ENCODE results near the gene EHMT2. TPM values are rescaled to one million over a fixed set of nuclear protein-coding genes. Genes with fewer than 3 reads are reported as not detected.

Gene EHMT2
- total RNA-seq, 6 experiments from 2014 or later: 43.4 to 47.4 (median 45.9) TPM

DNA sequence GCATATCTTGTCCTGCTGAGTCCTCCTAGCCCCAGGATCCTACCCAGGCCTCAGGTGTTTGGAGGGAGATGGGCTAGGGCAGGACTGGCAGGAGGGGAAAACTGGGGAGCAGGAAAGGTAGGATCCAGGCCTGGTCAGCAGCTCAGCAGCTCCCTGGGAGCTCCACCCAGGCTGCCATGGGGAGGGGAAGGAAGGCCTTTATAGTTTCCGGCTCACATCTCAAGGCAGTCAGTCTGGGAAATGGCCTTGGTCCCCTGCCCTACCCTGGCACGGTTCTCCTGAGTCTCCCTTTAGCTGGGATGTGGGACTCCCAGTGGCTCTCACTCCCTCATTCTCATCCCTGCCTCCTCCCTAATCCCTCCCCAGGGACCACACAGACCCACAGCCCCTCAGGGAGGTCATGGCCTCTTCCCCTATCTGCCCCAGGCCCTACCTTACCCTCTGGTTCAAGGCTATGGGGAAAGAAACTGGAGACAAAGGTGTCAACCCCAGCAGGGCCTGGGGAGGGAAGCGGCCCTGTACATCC is 20.3 kb downstream of the EHMT2 start:
- peaks cover 10% of the 10 kb centered on the region for H3K4me1 Mint-ChIP-seq (ENCODE audit: low read depth)
- H3K27ac Mint-ChIP-seq: no peak overlapping the region
- H3K27me3 Mint-ChIP-seq (ENCODE audit: insufficient read depth): peaks cover 4% of the 10 kb centered on the region
- H3K36me3 Mint-ChIP-seq (ENCODE audit: low read depth): peaks cover 20% of the 10 kb centered on the region
- no peaks in the 10 kb centered on the region for H3K9me3 Mint-ChIP-seq
- H3K4me3 Mint-ChIP-seq: no peak overlapping the region
- no peak for DNase-seq
- TF ChIP-seq, protein P1, sequence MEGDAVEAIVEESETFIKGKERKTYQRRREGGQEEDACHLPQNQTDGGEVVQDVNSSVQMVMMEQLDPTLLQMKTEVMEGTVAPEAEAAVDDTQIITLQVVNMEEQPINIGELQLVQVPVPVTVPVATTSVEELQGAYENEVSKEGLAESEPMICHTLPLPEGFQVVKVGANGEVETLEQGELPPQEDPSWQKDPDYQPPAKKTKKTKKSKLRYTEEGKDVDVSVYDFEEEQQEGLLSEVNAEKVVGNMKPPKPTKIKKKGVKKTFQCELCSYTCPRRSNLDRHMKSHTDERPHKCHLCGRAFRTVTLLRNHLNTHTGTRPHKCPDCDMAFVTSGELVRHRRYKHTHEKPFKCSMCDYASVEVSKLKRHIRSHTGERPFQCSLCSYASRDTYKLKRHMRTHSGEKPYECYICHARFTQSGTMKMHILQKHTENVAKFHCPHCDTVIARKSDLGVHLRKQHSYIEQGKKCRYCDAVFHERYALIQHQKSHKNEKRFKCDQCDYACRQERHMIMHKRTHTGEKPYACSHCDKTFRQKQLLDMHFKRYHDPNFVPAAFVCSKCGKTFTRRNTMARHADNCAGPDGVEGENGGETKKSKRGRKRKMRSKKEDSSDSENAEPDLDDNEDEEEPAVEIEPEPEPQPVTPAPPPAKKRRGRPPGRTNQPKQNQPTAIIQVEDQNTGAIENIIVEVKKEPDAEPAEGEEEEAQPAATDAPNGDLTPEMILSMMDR (IDR thresholded peaks at IDR 0.05): no peak

DNA sequence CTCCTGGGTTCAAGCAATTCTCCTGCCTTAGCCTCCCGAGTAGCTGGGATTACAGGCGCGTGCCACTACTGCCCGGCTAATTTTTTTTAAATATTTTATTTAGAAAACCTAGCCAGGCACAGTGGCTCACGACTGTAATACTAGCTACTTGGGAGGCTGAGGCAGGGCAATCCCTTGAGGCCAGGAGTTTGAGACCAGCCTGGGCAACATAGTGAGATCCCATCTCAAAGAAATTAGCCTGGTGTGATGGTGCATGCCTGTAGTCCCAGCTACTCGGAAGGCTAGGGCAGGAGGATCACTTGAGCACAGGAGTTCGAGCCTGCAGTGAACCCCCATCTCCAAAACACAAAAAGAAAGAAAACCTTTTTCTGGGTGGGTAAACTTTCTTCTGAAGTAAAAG is 21.1 kb downstream of the EHMT2 start:
- peaks cover 9% of the 10 kb centered on the region for H3K4me1 Mint-ChIP-seq (ENCODE audit: low read depth)
- H3K27ac Mint-ChIP-seq: no peak overlapping the region
- DNase-seq: no peak
- no peak overlapping the region for H3K4me3 Mint-ChIP-seq
- peaks cover 14% of the 10 kb centered on the region for H3K36me3 Mint-ChIP-seq (ENCODE audit: low read depth)
- TF ChIP-seq, protein P1 (IDR thresholded peaks at IDR 0.05): no peak
- peaks cover 4% of the 10 kb centered on the region for H3K27me3 Mint-ChIP-seq (ENCODE audit: insufficient read depth)
- H3K9me3 Mint-ChIP-seq: no peaks in the 10 kb centered on the region

DNA sequence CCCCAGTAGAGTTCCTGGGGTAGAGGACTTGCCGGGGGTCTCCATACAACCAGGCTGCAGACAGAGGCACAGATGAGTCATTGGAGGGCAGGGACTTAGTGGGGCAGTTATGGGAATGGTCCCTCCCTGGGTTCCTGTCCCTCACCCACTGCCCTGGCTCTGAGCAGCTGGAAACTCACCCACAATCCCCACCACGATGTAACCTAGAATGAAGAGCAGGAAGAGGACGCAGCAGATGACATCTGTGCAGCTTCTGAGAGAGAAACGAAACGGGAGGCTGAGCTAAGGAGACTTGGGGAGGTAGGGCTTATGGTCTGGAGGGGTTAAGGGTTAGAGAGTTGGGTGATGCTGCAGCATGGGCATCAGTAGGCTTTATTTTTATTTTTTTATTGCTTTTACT is 21.6 kb downstream of the EHMT2 start:
- no peaks in the 10 kb centered on the region for H3K9me3 Mint-ChIP-seq
- no peak for DNase-seq
- H3K36me3 Mint-ChIP-seq (ENCODE audit: low read depth): peaks cover 9% of the 10 kb centered on the region
- peaks cover 4% of the 10 kb centered on the region for H3K27me3 Mint-ChIP-seq (ENCODE audit: insufficient read depth)
- TF ChIP-seq, protein P1 (IDR thresholded peaks at IDR 0.05): no peak
- no peak overlapping the region for H3K4me3 Mint-ChIP-seq
- H3K27ac Mint-ChIP-seq: no peak overlapping the region
- H3K4me1 Mint-ChIP-seq (ENCODE audit: low read depth): peaks cover 13% of the 10 kb centered on the region

DNA sequence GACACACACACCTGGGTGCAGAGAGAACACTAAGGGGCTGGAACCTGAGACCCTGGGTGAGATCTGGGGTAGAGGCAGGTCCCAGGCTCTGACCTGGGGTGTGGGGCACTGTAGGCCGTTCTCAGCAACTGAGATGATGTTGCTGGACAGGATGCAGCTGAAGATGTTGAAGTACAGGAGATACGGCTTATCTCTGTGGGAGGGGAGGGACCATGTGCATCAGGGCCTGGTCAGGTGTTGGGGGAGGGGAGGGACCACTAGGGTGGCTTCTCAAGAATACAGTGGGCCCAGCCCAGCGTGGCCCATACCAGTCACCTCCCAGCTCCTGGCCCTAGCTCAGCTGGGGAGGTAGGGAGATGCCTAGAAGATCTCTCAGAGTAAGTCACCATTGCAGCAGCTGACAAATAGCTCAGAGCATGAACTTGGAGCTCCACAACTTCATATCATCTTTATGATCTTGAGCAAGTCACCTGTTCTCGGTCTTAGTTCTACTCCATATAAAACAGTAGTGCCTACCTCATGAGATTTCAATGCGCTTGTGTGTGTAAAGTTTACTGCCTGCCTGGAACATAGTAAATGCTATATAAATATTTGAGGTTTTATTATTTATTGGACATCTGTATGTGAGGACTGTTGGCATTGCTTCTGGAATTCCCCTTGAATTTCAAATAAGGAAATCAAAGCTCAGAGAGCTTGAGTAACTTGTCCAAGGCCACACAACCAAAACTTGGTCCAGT is 22.5 kb downstream of the EHMT2 start:
- Mint-ChIP-seq H3K36me3 (ENCODE audit: low read depth) (peaks cover 7% of the 10 kb centered on the region; the same call in 1 of the 2 replicates), H3K4me1 (ENCODE audit: low read depth) (peaks cover 16% of the 10 kb centered on the region), H3K9me3 (no peaks in the 10 kb centered on the region), H3K27me3 (ENCODE audit: insufficient read depth) (peaks cover 4% of the 10 kb centered on the region), H3K27ac (no peak overlapping the region), H3K4me3 (no peak overlapping the region)
- TF ChIP-seq, protein P1 (IDR thresholded peaks at IDR 0.05): no peak
- peak; percentile 19 for DNase-seq

DNA sequence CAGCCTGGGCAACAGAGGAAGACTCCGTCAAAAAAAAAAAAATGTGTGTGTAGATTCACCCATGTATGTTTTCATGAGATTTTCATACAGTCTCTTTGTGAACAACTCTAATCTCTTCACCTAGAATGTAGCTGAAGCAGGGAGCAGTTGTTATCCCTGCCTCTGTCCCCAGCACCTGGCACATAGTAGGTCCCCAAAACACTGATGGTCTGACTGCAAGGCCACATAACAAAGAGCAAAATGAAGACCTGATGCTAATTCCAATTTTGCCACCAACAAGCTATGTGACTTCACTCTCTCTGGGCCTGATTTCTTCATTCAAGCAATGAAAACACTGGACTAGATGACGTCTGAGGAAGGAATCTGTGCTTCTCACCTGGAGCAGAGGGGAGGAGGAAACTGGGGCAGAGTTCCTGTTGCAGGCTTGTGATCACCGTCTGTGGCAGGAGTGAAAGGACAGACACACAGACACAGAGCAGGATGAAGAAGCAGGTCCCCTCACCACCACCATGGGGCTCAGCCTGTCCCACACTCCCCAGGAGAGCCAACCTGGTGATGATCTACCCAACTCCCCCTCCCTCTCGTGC is 23.3 kb downstream of the EHMT2 start:
- H3K4me3 Mint-ChIP-seq: no peak overlapping the region
- no peak for DNase-seq
- H3K4me1 Mint-ChIP-seq (ENCODE audit: low read depth): peaks cover 16% of the 10 kb centered on the region
- peaks cover 4% of the 10 kb centered on the region for H3K27me3 Mint-ChIP-seq (ENCODE audit: insufficient read depth)
- no peak overlapping the region for H3K27ac Mint-ChIP-seq
- no peaks in the 10 kb centered on the region for H3K9me3 Mint-ChIP-seq
- TF ChIP-seq, protein P1 (IDR thresholded peaks at IDR 0.05): no peak
- H3K36me3 Mint-ChIP-seq (ENCODE audit: low read depth): no peaks in the 10 kb centered on the region
